Fibroblast of lung (primary cell): ENCODE results near the gene MAEA. TPM values are rescaled to one million over a fixed set of nuclear protein-coding genes. Genes with fewer than 3 reads are reported as not detected.
A peak's percentile ranks its signal among the peaks of the same experiment; 100 is the strongest.
"Not testable (repeated sequence)": the region's sequence is repeated elsewhere in the genome, so short reads cannot be mapped to it uniquely, and the experiment has no call there.

Source experiments
- DNase-seq, 2 donors: peaks; one replicate each; pipeline versions ENCODE4 v3.0.0 to v3.0.0-alpha.2; 2010; ENCODE audit warnings: low read depth in 2 of 2
- H2AFZ ChIP-seq: 2 replicates; pipeline ENCODE4 v1.5.1; 2012; ENCODE audit warnings: low read length, control low read depth, inconsistent platforms
- H3K27ac ChIP-seq: 2 replicates; pipeline ENCODE4 v1.5.1; 2011; ENCODE audit warnings: low read length, control low read depth; ENCODE audit not compliant: insufficient read depth
- H3K27me3 ChIP-seq: 2 replicates; pipeline ENCODE4 v1.5.1; 2011; ENCODE audit warnings: mild to moderate bottlenecking, low read length; ENCODE audit not compliant: control insufficient read depth, insufficient read depth
- H3K36me3 ChIP-seq: 2 replicates; pipeline ENCODE4 v1.5.1; 2011; ENCODE audit warnings: low read length; ENCODE audit not compliant: control insufficient read depth, insufficient read depth
- H3K4me1 ChIP-seq: 2 replicates; pipeline ENCODE4 v1.5.1; 2011; ENCODE audit warnings: low read length; ENCODE audit not compliant: control insufficient read depth, insufficient read depth; ENCODE audit errors: extremely low read depth
- H3K4me2 ChIP-seq: 2 replicates; pipeline ENCODE4 v1.5.1; 2011; ENCODE audit warnings: low read length, control low read depth; ENCODE audit not compliant: insufficient read depth; ENCODE audit errors: extremely low read depth
- H3K4me3 ChIP-seq, 4 experiments: fragments of 200-600 bp in 1 of 4; sonication (generic) in 1 of 4; replicated peaks in 1 of 4; 2 replicates each; pipeline ENCODE4 v1.5.1; 2011 to 2016; ENCODE audit warnings: low read length in 4 of 4, low read depth in 3 of 4, mild to moderate bottlenecking in 3 of 4, control low read depth in 2 of 4, inconsistent platforms in 1 of 4, mixed read lengths in 1 of 4; ENCODE audit not compliant: insufficient read depth in 1 of 4; ENCODE audit errors: control extremely low read depth in 1 of 4
- H3K79me2 ChIP-seq: 2 replicates; pipeline ENCODE4 v1.5.1; 2012; ENCODE audit warnings: mild to moderate bottlenecking, low read length, inconsistent platforms; ENCODE audit not compliant: control insufficient read depth, insufficient read depth
- H3K9ac ChIP-seq: 2 replicates; pipeline ENCODE4 v1.5.1; 2011; ENCODE audit warnings: mild to moderate bottlenecking, low read length, control low read depth; ENCODE audit not compliant: insufficient read depth
- H3K9me3 ChIP-seq: 2 replicates; pipeline ENCODE4 v1.5.1; 2012; ENCODE audit warnings: low read depth, low read length; ENCODE audit not compliant: control insufficient read depth, insufficient read depth
- H4K20me1 ChIP-seq: 2 replicates; pipeline ENCODE4 v1.5.1; 2011; ENCODE audit warnings: low read length; ENCODE audit not compliant: control insufficient read depth, insufficient read depth; ENCODE audit errors: extremely low read depth
- CTCF ChIP-seq, 2 donors: IDR thresholded peaks in 1 of 2; conservative IDR thresholded peaks in 1 of 2; 1 replicate in 1 of 2; 2 replicates in 1 of 2; pipeline ENCODE4 v1.5.1; 2011 to 2012; ENCODE audit warnings: low read length in 2 of 2, control low read depth in 1 of 2, inconsistent platforms in 1 of 2, low read depth in 1 of 2, mild to moderate bottlenecking in 1 of 2
- EZH2 ChIP-seq: IDR thresholded peaks from 2 replicates; pipeline ENCODE4 v1.5.1; 2012; ENCODE audit warnings: low read length, control low read depth, mild to moderate bottlenecking; ENCODE audit errors: missing control alignments
- polyA plus RNA-seq, 2 donors: library from polyadenylated mRNA; depleted of rRNA in 1 of 2; stranded (reverse) in 1 of 2; unstranded in 1 of 2; fragments of >200 nt; gene quantifications; 2 replicates each; pipeline ENCODE4 v1.2.1, GENCODE V29; 2011 to 2012; ENCODE audit warnings: missing spikeins in 1 of 2
- total RNA-seq: library from RNA; depleted of rRNA; stranded (reverse); fragments of >200 nt; gene quantifications from 2 replicates; pipeline ENCODE4 v1.2.1, GENCODE V29; 2014

MAEA gene
- total and polyA plus RNA-seq, 2 donors (not counting 1 experiment from before 2014, with no cell fraction given): 44.3 to 53.8 TPM

- H3K36me3 ChIP-seq: peaks cover 34% of the 10 kb centered on the region
- no peaks in the 10 kb centered on the region for H4K20me1 ChIP-seq
- no peaks in the 10 kb centered on the region for H3K9me3 ChIP-seq
- H3K4me3 ChIP-seq: no peak overlapping the region
- DNase-seq: no peak
- no peak overlapping the region for H3K9ac ChIP-seq
- peaks cover 5% of the 10 kb centered on the region for H3K79me2 ChIP-seq
- no peak overlapping the region for H3K4me2 ChIP-seq
- H3K27ac ChIP-seq: no peak overlapping the region
- no peaks in the 10 kb centered on the region for H3K27me3 ChIP-seq
- no peaks in the 10 kb centered on the region for H3K4me1 ChIP-seq
- TF ChIP-seq EZH2 (no peak), CTCF (conservative IDR thresholded peaks at IDR 0.05 in 1 of 2, IDR thresholded peaks at IDR 0.05 in 1 of 2; ENCODE audit: low read depth in 1 of 2, low read length in 2 of 2) (no peak)
- H2AFZ ChIP-seq: no peak overlapping the region
Observed at GRCh38 chr4:1334579-1334895, 44.8 kb downstream of the MAEA start.

GRCh38 chr4:1335193-1335883 lies 45.6 kb downstream of the MAEA start:
- not testable (repeated sequence) for H3K27ac ChIP-seq, H3K79me2 ChIP-seq, H3K4me3 ChIP-seq, H3K27me3 ChIP-seq, H3K9ac ChIP-seq, H2AFZ ChIP-seq, H3K4me2 ChIP-seq, H4K20me1 ChIP-seq, H3K9me3 ChIP-seq, H3K4me1 ChIP-seq
- H3K36me3 ChIP-seq: peaks cover 37% of the 10 kb centered on the region
- peak; percentile 9 to 22 for DNase-seq

GRCh38 chr4:1336088-1336491 lies 46.4 kb downstream of the MAEA start:
- no peaks in the 10 kb centered on the region for H4K20me1 ChIP-seq
- TF ChIP-seq EZH2: no peak
- no peak for TF ChIP-seq CTCF (conservative IDR thresholded peaks at IDR 0.05 in 1 of 2, IDR thresholded peaks at IDR 0.05 in 1 of 2; ENCODE audit: low read depth in 1 of 2, low read length in 2 of 2)
- peak; percentile 20 to 69 for DNase-seq
- no peaks in the 10 kb centered on the region for H3K4me1 ChIP-seq
- H3K4me3 ChIP-seq: no peak overlapping the region
- H3K27ac ChIP-seq: no peak overlapping the region
- peaks cover 2% of the 10 kb centered on the region for H3K79me2 ChIP-seq
- no peak overlapping the region for H2AFZ ChIP-seq
- H3K9me3 ChIP-seq: no peaks in the 10 kb centered on the region
- no peak overlapping the region for H3K4me2 ChIP-seq
- H3K36me3 ChIP-seq: peaks cover 41% of the 10 kb centered on the region
- no peaks in the 10 kb centered on the region for H3K27me3 ChIP-seq
- H3K9ac ChIP-seq: no peak overlapping the region
